Heart right ventricle (tissue), 16 donors: ENCODE data around the gene CDH23. TPM values are rescaled to one million over a fixed set of nuclear protein-coding genes. Genes with fewer than 3 reads are reported as not detected.

Source experiments
- ATAC-seq, 8 donors: fragments of 200-7000 bp; cut with Tn5 transposase; one replicate each; pipeline ENCODE4 v1.9.1; 2020; ENCODE audit warnings: mild to moderate bottlenecking in 8 of 8, moderate library complexity in 8 of 8, moderate number of reproducible peaks in 1 of 8
- DNase-seq, 2 donors: peaks; one replicate each; pipeline ENCODE4 v3.0.0-alpha.2; 2020
- H3K27ac ChIP-seq, 10 donors: fragments of 200-600 bp; sonication (generic) in 2 of 10; one replicate each; pipeline versions ENCODE4 v1.5.0 to v1.8.0; 2020 to 2022; ENCODE audit warnings: mild to moderate bottlenecking in 3 of 10
- H3K27me3 ChIP-seq, 7 donors: fragments of 200-600 bp; one replicate each; pipeline ENCODE4 v1.8.0; 2021 to 2022; ENCODE audit warnings: mild to moderate bottlenecking in 2 of 7
- H3K36me3 ChIP-seq, 9 donors: fragments of 200-600 bp; sonication (generic) in 1 of 9; one replicate each; pipeline versions ENCODE4 v1.5.0 to v1.8.0; 2020 to 2022; ENCODE audit warnings: mild to moderate bottlenecking in 2 of 9
- H3K4me1 ChIP-seq, 9 donors: fragments of 200-600 bp; sonication (generic) in 1 of 9; one replicate each; pipeline versions ENCODE4 v1.5.0 to v1.8.0; 2020 to 2022; ENCODE audit warnings: mild to moderate bottlenecking in 4 of 9
- H3K4me3 ChIP-seq, 10 donors: fragments of 200-600 bp; sonication (generic) in 2 of 10; one replicate each; pipeline versions ENCODE4 v1.5.0 to v1.8.0; 2020 to 2022; ENCODE audit warnings: mild to moderate bottlenecking in 7 of 10, moderate library complexity in 2 of 10
- H3K9me3 ChIP-seq, 11 donors: fragments of 200-600 bp in 10 of 11; sonication (generic) in 2 of 11; one replicate each; pipeline versions ENCODE4 v1.5.0 to v1.8.0; 2013 to 2022; ENCODE audit warnings: mild to moderate bottlenecking in 2 of 11, control low read depth in 1 of 11, moderate library complexity in 1 of 11
- WGBS, 2 donors: extraction: QIAGEN DNeasy Blood & Tissue Kit; methylation state at CpG; one replicate each; pipeline ENCODE4 v1.1.7; 2013; ENCODE audit warnings: inconsistent platforms in 1 of 2; 5-methylcytosine and 5-hydroxymethylcytosine counted together
- intact Hi-C, 10 donors: fragments of 100-400 bp; cut with DNase I; formaldehyde crosslinking; loops; one replicate each; pipeline versions ENCODE4 v1.11.1 to v1.14.2; 2022
- polyA plus RNA-seq, 2 donors: library from polyadenylated mRNA; stranded (reverse); fragments of 200-250 nt; gene quantifications; one replicate each; pipeline ENCODE4 v1.2.3, GENCODE V29; 2013
- total RNA-seq, 10 donors: library from RNA; stranded (reverse); fragmentation: NEBNext Ultra II Directional in 3 of 10; extraction: Animal tissue kit (Norgen Biotek cat#: 25700) in 3 of 10; gene quantifications; one replicate each; pipeline versions ENCODE4 v1.2.1 to v1.2.4, GENCODE V29; 2021 to 2023
- TF ChIP-seq, protein P1 (sequence below), 9 donors: fragments of 200-600 bp; sonication (generic) in 2 of 9; IDR thresholded peaks; one replicate each; pipeline versions ENCODE4 v1.5.0 to v1.8.0; 2021 to 2022; ENCODE audit warnings: antibody characterized with exemption in 9 of 9, mild to moderate bottlenecking in 5 of 9, moderate library complexity in 1 of 9
- donor health status: Arrhythmogenic right ventricular cardiomyopathy.
- donor health status: ischemic (EF 13 %, LVEDD 7.1; RV severe dilation, severe dysfunction).
- donor health status: healthy with polysubstance abuse.
- donor health status: DM: no; HTN: yes; CAD: no.
- donor health status: DM: no; HTN: no; CAD: no.
- donor health status: ischemic (EF 25% LVEDD 6.9; RV normal size, moderate dysfunction).
- donor health status: ischemic (EF 25% LVEDD 5.7; RV mildly dilated, moderate dysfunction).
- donor health status: healthy.
- donor health status: DM: yes; HTN: yes; CAD: no.
- donor health status: Ischemic cardiomyopathy.
- donor health status: ischemic (EF 35%, LVEDD 5.7; RV mildly dilated, moderate dysfunction).
- donor health status: nonischemic (EF 11% LVEDD 7.7; RV severe dilation, severe dysfunction).
- donor health status: DM: yes; HTN: yes; CAD: no.
- donor health status: PGD.
- donor health status: ischemic (EF 29% LVEDD 5.4; RV normal size, mild dysfunction).
- donor health status: nonischemic (EF 23%, LVEDD 6.1; RV moderate dilation, normal function).

Gene CDH23
- total and polyA plus RNA-seq, 12 donors, result 1.1 to 7.7 (median 4.6) TPM

DNA sequence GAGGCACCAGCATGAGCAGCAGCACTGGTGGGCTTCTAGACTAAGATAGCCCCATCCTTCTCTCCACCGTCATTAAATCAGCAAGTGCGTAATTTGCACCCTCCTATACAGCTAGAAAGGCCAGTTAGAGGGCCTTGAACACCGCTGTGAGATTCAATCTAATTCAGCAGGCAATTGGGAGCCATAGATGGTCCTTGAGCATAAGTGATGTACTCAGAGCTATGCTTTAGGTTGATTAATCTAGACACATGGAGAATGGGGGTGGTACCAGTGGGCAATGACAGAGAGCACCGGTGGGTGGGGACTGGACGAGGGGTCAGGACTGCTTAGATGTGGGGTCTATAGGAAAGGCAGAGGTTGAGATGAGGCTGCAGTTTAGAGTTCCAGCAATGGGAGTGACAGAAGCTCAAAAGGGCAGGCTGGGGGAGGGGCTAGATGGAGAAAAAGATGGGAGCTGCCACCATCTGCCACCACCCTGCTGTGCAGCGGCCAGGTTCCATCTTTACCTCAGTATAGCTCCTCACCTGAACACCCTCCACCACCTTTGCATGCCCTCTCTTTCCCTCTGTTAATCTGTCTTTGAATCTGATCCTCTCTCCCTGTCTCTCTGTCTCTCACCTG is 235.6 kb downstream of the CDH23 start:
- no peaks in the 10 kb centered on the region for H3K9me3 ChIP-seq
- H3K36me3 ChIP-seq, result no peaks in the 10 kb centered on the region
- no peak overlapping the region for H3K4me3 ChIP-seq
- TF ChIP-seq, protein P1, sequence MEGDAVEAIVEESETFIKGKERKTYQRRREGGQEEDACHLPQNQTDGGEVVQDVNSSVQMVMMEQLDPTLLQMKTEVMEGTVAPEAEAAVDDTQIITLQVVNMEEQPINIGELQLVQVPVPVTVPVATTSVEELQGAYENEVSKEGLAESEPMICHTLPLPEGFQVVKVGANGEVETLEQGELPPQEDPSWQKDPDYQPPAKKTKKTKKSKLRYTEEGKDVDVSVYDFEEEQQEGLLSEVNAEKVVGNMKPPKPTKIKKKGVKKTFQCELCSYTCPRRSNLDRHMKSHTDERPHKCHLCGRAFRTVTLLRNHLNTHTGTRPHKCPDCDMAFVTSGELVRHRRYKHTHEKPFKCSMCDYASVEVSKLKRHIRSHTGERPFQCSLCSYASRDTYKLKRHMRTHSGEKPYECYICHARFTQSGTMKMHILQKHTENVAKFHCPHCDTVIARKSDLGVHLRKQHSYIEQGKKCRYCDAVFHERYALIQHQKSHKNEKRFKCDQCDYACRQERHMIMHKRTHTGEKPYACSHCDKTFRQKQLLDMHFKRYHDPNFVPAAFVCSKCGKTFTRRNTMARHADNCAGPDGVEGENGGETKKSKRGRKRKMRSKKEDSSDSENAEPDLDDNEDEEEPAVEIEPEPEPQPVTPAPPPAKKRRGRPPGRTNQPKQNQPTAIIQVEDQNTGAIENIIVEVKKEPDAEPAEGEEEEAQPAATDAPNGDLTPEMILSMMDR (IDR thresholded peaks at IDR 0.05), result no peak
- DNase-seq, result no peak
- H3K27me3 ChIP-seq, result no peaks in the 10 kb centered on the region
- H3K27ac ChIP-seq, result no peak overlapping the region
- intact Hi-C loops, result no loop called here
- WGBS, 2 donors, result 90 to 94% methylated on average over 6 of the region's 6 CpGs
- no peak for ATAC-seq
- peaks cover 0 to 29% (median 6%) of the 10 kb centered on the region in 9 donors for H3K4me1 ChIP-seq

DNA sequence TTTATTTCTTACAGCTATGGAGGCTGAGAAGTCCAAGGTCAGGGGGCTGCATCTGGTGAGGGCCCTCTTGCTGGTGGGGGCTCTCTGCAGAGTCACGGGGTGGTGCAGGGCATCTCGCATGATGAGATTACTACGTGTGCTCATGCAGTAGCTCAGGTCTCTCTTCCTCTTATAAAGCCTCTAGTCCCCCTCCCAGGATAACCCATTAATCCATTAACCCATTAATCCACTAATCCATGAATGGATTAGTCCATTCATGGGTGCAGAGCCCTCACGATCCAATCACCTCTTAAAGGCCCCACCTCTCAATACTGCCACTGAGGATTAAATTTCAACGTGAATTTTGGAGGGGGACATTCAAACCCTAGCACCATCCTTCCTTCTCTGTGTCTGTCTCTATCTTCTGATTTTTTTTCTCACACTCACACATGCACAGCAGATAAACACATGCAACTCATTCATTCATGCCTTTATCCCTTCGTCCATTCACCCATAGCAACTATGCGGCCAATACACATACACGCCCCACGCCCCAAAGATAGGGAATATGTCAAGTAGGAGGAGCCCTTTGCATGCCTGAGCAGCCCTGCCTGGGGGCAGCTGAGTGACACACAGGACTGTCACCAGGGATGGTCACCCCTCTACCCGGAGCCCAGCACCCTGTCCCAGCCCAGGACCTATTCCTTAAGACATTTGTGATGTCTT is 236.3 kb downstream of the CDH23 start:
- intact Hi-C loops, result no loop called here
- H3K4me1 ChIP-seq, result peaks cover 0 to 33% (median 6%) of the 10 kb centered on the region in 9 donors
- no peaks in the 10 kb centered on the region for H3K36me3 ChIP-seq
- H3K4me3 ChIP-seq, result no peak overlapping the region
- DNase-seq (no peak), ATAC-seq (no peak)
- H3K9me3 ChIP-seq, result no peaks in the 10 kb centered on the region
- WGBS, 2 donors, result 92 to 93% methylated on average over 10 of the region's 10 CpGs
- TF ChIP-seq, protein P1 (IDR thresholded peaks at IDR 0.05), result no peak
- H3K27ac ChIP-seq, result no peak overlapping the region
- H3K27me3 ChIP-seq, result no peaks in the 10 kb centered on the region

DNA sequence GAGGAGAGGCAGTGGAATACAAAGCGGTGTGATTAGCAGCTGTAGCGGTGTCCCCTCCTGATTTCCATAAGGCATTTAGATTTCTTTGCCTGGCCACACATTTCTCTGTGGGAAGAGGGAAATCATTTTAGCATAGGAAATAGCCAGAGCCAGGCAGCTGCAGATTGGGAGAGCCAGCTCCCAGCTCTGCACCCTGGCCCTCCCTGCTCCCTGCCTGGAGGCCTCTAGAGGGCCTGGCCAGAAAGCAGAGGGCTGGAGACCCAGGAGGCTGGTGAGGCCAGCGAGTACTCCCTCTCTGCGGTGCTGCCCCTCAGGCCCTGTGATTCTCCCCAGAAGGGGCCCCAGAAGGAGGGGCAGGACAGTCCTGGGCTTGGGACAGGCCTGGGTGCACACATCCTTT is 237.2 kb downstream of the CDH23 start:
- intact Hi-C loops, result no loop called here
- peaks cover 0 to 39% (median 6%) of the 10 kb centered on the region in 9 donors for H3K4me1 ChIP-seq
- H3K36me3 ChIP-seq, result no peaks in the 10 kb centered on the region
- no peaks in the 10 kb centered on the region for H3K9me3 ChIP-seq
- 86 to 98% methylated on average over 4 of the region's 4 CpGs for WGBS, 2 donors
- TF ChIP-seq, protein P1 (IDR thresholded peaks at IDR 0.05), result no peak
- no peak overlapping the region for H3K27ac ChIP-seq
- H3K27me3 ChIP-seq, result peaks cover 0 to 4% (median 0%) of the 10 kb centered on the region in 7 donors
- H3K4me3 ChIP-seq, result no peak overlapping the region
- DNase-seq (no peak), ATAC-seq (no peak)

DNA sequence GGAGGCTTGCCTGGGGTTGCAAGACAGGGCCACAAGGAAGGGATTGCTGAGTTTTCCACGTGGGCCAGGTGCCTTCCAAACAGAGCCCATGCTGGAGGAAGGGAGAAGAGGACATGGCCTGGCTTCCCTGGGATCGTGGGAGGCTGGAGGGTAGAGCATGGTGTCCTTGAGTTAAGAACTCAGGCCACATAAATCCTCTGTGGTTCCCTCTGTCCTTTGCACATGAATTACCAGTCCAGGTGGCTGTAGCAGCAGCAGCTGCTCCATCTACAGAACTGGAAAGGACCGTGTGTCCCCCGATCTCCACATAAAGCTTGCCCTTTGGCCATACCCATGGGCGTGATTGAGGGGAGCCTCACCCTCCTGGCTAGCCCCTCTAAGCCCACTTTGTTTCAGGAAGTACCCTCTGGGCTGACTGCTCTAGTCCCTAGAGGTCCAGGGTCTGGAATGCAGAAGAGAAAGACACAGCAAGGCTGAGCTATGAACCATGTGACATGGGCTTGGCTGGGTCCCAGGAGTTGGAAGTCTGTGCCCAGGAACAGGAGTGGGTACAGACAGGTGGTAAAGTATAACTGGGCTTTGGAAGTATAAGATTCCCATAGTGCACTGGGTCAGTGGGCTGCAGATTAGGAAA is 237.9 kb downstream of the CDH23 start:
- Histone ChIP-seq H3K4me3 (no peak overlapping the region), H3K9me3 (no peaks in the 10 kb centered on the region), H3K27ac (no peak overlapping the region), H3K4me1 (peaks cover 0 to 43% (median 6%) of the 10 kb centered on the region in 9 donors), H3K36me3 (no peaks in the 10 kb centered on the region), H3K27me3 (peaks cover 0 to 6% (median 0%) of the 10 kb centered on the region in 7 donors)
- ATAC-seq (peak; percentile 46 to 85 (median 75)), DNase-seq (peak; percentile 30 to 45)
- intact Hi-C loops, result no loop called here
- TF ChIP-seq, protein P1 (IDR thresholded peaks at IDR 0.05), result no peak
- 62 to 71% methylated on average over 5 of the region's 5 CpGs for WGBS, 2 donors
